Endothelial cell of umbilical vein (primary cell): ENCODE measurements around the gene ENPP4.

Experiments used
- CTCF ChIP-seq, 2 donors: IDR thresholded peaks; 1 replicate in 1 of 2; 2 replicates in 1 of 2; pipeline ENCODE4 v1.5.1; 2011; ENCODE audit warnings: low read length in 2 of 2, mild to moderate bottlenecking in 2 of 2, moderate library complexity in 2 of 2, control low read depth in 1 of 2, inconsistent platforms in 1 of 2, low read depth in 1 of 2; ENCODE audit not compliant: insufficient read depth in 1 of 2; ENCODE audit errors: extremely low read depth in 1 of 2
- EZH2 ChIP-seq: IDR thresholded peaks from 2 replicates; pipeline ENCODE4 v1.6.1; 2012; ENCODE audit warnings: borderline replicate concordance, low read depth, mild to moderate bottlenecking, moderate library complexity, low read length, inconsistent platforms; ENCODE audit not compliant: severe bottlenecking
- FOS ChIP-seq: IDR thresholded peaks from 2 replicates; pipeline ENCODE4 v1.6.1; 2011; ENCODE audit warnings: mild to moderate bottlenecking, low read length, moderate library complexity, borderline replicate concordance; ENCODE audit not compliant: insufficient read depth
- GATA2 ChIP-seq: IDR thresholded peaks from 2 replicates; pipeline ENCODE4 v1.7.0; 2011; ENCODE audit warnings: low read depth, mild to moderate bottlenecking, moderate library complexity, mixed read lengths, low read length; ENCODE audit not compliant: insufficient read length, insufficient read depth
- JUN ChIP-seq: IDR thresholded peaks from 2 replicates; pipeline ENCODE4 v1.6.1; 2011; ENCODE audit warnings: borderline replicate concordance, low read depth; ENCODE audit not compliant: insufficient read length, insufficient read depth
- MAX ChIP-seq: IDR thresholded peaks from 2 replicates; pipeline ENCODE4 v1.6.1; 2011; ENCODE audit not compliant: insufficient read depth, insufficient read length
- MYC ChIP-seq: IDR thresholded peaks from one replicate; pipeline ENCODE4 v1.6.1; 2011; ENCODE audit warnings: mild to moderate bottlenecking, low read depth, low read length
- POLR2A ChIP-seq: IDR thresholded peaks from 2 replicates; pipeline ENCODE4 v1.6.1; 2012; ENCODE audit warnings: low read depth, mild to moderate bottlenecking, control low read depth, low read length
- POLR2AphosphoS5 ChIP-seq: IDR thresholded peaks from 2 replicates; pipeline ENCODE4 v1.6.1; 2012; ENCODE audit warnings: low read depth, mild to moderate bottlenecking, control low read depth, low read length, moderate library complexity; ENCODE audit not compliant: insufficient read depth

GRCh38 chr6:46184114-46184513 is 54.3 kb downstream of the ENPP4 start:
- no peak for TF ChIP-seq CTCF (IDR thresholded peaks at IDR 0.05; ENCODE audit: extremely low read depth in 1 of 2, insufficient read depth in 1 of 2, low read depth in 1 of 2, low read length in 2 of 2)
- TF ChIP-seq POLR2A = no peak
- no peak for TF ChIP-seq JUN
- no peak for TF ChIP-seq POLR2AphosphoS5
- TF ChIP-seq MAX = no peak
- no peak for TF ChIP-seq FOS
- TF ChIP-seq EZH2 = no peak
- TF ChIP-seq MYC = no peak
- no peak for TF ChIP-seq GATA2
